Adrenal gland (tissue), 12 donors: ENCODE data around the gene GADD45B. TPM values are rescaled to one million over a fixed set of nuclear protein-coding genes. Genes with fewer than 3 reads are reported as not detected.
"Not testable (repeated sequence)": the region's sequence is repeated elsewhere in the genome, so short reads cannot be mapped to it uniquely, and the experiment has no call there.

Source experiments
- DNase-seq, 7 donors: peaks; one replicate each; pipeline ENCODE4 v3.0.0-alpha.2; 2019 to 2020
- H3K27ac ChIP-seq, 5 donors: fragments of 200-600 bp; sonication (generic) in 4 of 5; 1 replicate in 3 of 5; 2 replicates in 2 of 5; pipeline versions ENCODE4 v1.5.1 to v1.8.0; 2016 to 2020; ENCODE audit warnings: mild to moderate bottlenecking in 1 of 5
- H3K27me3 ChIP-seq: fragments of 200-600 bp; 2 replicates; pipeline ENCODE4 v1.8.0; 2021
- H3K36me3 ChIP-seq, 2 donors: fragments of 200-600 bp; replicated peaks in 1 of 2; 1 replicate in 1 of 2; 2 replicates in 1 of 2; pipeline versions ENCODE4 v1.5.1 to v1.8.0; 2018 to 2022
- H3K4me1 ChIP-seq, 2 donors: fragments of 200-600 bp; replicated peaks in 1 of 2; 1 replicate in 1 of 2; 2 replicates in 1 of 2; pipeline versions ENCODE4 v1.5.1 to v1.8.0; 2018 to 2021
- H3K4me3 ChIP-seq, 4 donors: fragments of 200-600 bp; sonication (generic) in 3 of 4; one replicate each; pipeline ENCODE4 v1.5.1; 2016 to 2018
- H3K9me3 ChIP-seq, 3 donors: fragments of 200-600 bp; sonication (generic) in 1 of 3; replicated peaks in 1 of 3; 1 replicate in 2 of 3; 2 replicates in 1 of 3; pipeline versions ENCODE4 v1.5.1 to v1.8.0; 2016 to 2021
- POLR2A ChIP-seq, 2 donors: fragments of 450-650 bp; IDR thresholded peaks; one replicate each; pipeline ENCODE4 v1.6.1; 2017; ENCODE audit warnings: antibody characterized with exemption in 2 of 2, mild to moderate bottlenecking in 2 of 2, moderate library complexity in 1 of 2
- WGBS, 4 donors: extraction: QIAGEN DNeasy Blood & Tissue Kit in 2 of 4; methylation state at CpG; one replicate each; pipeline versions ENCODE4 v1.1.5 to v1.1.7; 2013 to 2017; 5-methylcytosine and 5-hydroxymethylcytosine counted together
- intact Hi-C, 2 donors: fragments of 100-400 bp; cut with DNase I; formaldehyde crosslinking; loops; one replicate each; pipeline versions ENCODE4 v1.14.1 to v1.15.0; 2022 to 2023
- polyA plus RNA-seq, 3 donors: library from polyadenylated mRNA; stranded (reverse); fragments of 200-250 nt in 2 of 3; fragments of 350-450 nt in 1 of 3; fragmentation: Illumina TruSeq in 1 of 3; extraction: RNeasy Lipid Tissue Mini Kit (QIAGEN cat#74804) in 1 of 3; gene quantifications; one replicate each; pipeline ENCODE4 v1.2.3, GENCODE V29; 2013 to 2014
- total RNA-seq, 9 donors: library from RNA; depleted of rRNA in 4 of 9; stranded (reverse); fragments of >200 nt in 4 of 9; fragments of 120-200 nt in 1 of 9; fragmentation: NEBNext Ultra II Directional in 1 of 9; extraction: Animal tissue kit (Norgen Biotek cat#: 25700) in 1 of 9; gene quantifications; one replicate each; pipeline versions ENCODE4 v1.1.0 to v1.2.4, GENCODE V29; 2013 to 2023
- TF ChIP-seq, protein P1 (sequence below), 6 experiments: fragments of 450-650 bp in 4 of 6; fragments of 200-600 bp in 2 of 6; sonication (generic) in 1 of 6; IDR thresholded peaks; 1 replicate in 5 of 6; 2 replicates in 1 of 6; pipeline versions ENCODE4 v1.5.1 to v1.8.0; 2016 to 2021; ENCODE audit warnings: antibody characterized with exemption in 6 of 6, mild to moderate bottlenecking in 2 of 6, moderate library complexity in 1 of 6
- donor health status: healthy with polysubstance abuse.
- donor health status: Bipolar disorder and iron deficiency.
- donor health status: DM: yes; HTN: yes; CAD: no.
- donor health status: DM: no; HTN: no; CAD: no.
- donor health status: DM: no; HTN: no; CAD: no.
- donor health status: DM: yes; HTN: yes; CAD: no.

GADD45B gene
- total and polyA plus RNA-seq, 12 donors = 14.1 to 132 (median 72.4) TPM

DNA sequence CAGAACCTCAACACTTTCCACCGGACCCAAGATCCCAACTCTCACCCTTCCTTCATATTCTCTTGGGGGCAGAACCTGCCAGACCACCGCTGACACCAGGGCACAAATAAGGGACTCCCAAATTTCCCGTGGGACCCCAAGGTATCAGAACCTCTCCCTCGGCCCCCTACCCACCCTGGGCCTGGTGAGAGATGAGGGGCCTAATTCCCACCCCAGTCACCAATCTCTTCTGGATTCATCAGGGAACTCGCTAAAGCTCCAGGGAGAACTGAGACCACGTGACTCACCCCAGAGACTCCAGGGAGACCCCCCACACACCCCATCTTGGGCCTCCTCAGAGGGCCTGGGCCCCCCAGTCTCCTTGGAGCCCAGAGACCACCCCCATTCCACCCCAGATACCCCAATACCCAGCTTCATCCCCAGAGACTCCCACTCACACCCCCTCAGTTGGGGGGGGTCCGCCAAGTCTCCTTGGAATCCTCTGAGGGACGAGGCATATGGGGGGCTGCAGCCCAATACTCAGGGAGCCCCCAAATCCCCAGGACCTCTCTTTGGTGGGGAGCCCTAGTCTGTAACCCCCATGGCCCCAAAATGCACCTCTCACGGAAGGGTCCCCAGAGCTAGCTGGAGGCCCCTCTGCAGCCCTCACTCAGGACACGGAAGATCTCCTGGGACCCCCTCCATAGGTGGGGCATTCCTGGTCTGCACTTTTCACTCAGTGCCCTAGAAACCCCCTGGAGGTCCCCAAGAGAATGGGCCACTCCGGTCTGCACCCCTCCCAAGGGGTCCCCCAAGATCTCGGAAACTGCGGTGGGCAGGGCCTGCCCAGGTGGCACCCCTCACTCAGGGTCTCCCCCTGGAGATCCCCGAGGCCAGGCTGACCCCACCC lies 20.7 kb upstream of the GADD45B start:
- TF ChIP-seq, protein P1, sequence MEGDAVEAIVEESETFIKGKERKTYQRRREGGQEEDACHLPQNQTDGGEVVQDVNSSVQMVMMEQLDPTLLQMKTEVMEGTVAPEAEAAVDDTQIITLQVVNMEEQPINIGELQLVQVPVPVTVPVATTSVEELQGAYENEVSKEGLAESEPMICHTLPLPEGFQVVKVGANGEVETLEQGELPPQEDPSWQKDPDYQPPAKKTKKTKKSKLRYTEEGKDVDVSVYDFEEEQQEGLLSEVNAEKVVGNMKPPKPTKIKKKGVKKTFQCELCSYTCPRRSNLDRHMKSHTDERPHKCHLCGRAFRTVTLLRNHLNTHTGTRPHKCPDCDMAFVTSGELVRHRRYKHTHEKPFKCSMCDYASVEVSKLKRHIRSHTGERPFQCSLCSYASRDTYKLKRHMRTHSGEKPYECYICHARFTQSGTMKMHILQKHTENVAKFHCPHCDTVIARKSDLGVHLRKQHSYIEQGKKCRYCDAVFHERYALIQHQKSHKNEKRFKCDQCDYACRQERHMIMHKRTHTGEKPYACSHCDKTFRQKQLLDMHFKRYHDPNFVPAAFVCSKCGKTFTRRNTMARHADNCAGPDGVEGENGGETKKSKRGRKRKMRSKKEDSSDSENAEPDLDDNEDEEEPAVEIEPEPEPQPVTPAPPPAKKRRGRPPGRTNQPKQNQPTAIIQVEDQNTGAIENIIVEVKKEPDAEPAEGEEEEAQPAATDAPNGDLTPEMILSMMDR (IDR thresholded peaks at IDR 0.05) = no peak
- no peak for TF ChIP-seq POLR2A (IDR thresholded peaks at IDR 0.05)
- H3K4me1 ChIP-seq = peaks cover 12 to 15% of the 10 kb centered on the region in 2 donors
- DNase-seq = no peak
- H3K27me3 ChIP-seq = no peaks in the 10 kb centered on the region
- peak overlapping the region in 1 of 5 donors; percentile 9 for H3K27ac ChIP-seq
- H3K36me3 ChIP-seq = no peaks in the 10 kb centered on the region
- intact Hi-C loops = no loop called here
- 66 to 94% (median 70%) methylated on average over 6 to 14 of the region's 14 CpGs for WGBS, 4 donors
- no peaks in the 10 kb centered on the region for H3K9me3 ChIP-seq
- H3K4me3 ChIP-seq = peak overlapping the region in 2 of 4 donors; percentile 54 to 99

DNA sequence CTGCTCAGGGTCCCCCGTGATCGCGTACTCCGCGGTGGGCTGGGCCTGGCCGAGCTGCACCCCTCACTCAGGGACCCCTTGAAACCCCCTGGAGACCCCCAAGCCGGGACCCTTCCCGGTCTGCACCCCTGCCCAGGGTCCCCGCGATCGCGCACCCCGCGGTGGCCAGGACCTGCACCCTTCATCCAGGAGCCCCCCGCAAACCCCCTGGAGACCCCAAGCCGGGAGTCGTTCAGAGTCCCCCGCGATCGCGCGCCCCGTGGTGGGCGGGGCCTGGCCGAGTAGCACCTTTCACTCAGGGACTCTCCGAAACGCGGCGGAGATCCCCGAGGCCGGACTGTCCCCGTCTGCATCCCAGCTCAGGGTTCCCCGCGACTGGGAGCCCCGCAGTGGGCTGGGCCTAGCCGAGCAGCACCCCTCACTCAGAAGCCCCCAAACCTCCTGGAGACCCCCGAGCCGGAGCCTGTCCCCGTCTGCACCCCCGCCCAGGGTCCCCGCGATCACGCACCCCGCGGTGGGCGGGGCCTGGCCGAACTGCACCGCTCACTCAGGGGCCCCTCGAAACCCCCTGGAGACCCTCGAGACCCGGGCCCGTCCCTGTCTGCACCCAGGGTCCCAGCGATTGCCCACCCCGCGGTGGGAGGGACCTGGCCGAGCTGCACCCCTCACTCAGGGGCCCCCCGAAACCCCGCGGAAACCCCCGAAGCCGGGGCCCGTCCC lies 19.9 kb upstream of the GADD45B start:
- 1 to 3% (median 1%) methylated on average over 8 to 62 of the region's 62 CpGs for WGBS, 4 donors
- Histone ChIP-seq H3K4me1 (peaks cover 12 to 15% of the 10 kb centered on the region in 2 donors), H3K9me3 (no peaks in the 10 kb centered on the region), H3K27me3 (no peaks in the 10 kb centered on the region), H3K27ac (peak overlapping the region in 2 of 5 donors; percentile 9 to 72), H3K4me3 (peak overlapping the region; percentile 40 to 99 (median 50)), H3K36me3 (no peaks in the 10 kb centered on the region)
- DNase-seq = peak in 6 of 7 donors; percentile 33 to 63 (median 48)
- TF ChIP-seq, protein P1 (IDR thresholded peaks at IDR 0.05) = no peak
- no peak for TF ChIP-seq POLR2A (IDR thresholded peaks at IDR 0.05)
- intact Hi-C loops = no loop called here

DNA sequence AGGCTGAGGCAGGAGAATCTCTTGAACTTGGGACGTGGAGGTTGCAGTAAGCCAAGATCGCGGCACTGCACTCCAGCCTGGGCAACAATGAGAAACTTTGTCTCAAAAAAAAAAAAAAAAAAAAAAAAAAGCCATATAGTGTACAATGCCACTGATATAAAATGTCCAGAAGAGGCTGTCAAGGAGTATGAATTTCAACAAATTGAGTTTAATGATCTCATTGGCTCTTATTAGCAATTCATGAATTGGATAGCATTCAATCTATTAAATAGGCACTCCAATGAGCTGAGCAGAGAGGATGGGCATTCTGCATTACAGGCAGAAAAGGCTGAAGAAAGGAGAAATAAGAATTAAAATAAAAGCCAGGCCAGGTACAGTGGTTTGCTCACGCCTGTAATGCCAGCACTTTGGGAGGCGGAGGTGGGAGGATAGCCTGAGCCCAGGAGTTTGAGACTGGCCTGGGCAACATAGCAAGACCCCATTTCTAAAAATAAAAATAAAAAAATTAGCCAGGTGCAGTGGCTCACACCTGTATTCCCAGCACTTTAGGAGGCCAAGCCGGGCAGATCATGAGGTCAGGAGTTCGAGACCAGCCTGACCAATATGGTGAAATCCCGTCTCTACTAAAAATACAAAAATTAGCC lies 18.4 kb upstream of the GADD45B start:
- H3K36me3 ChIP-seq = no peaks in the 10 kb centered on the region
- no peak for DNase-seq
- peaks cover 22% of the 10 kb centered on the region in 2 donors for H3K4me1 ChIP-seq
- H3K9me3 ChIP-seq = no peaks in the 10 kb centered on the region
- peak overlapping the region in 1 of 4 donors; percentile 35 for H3K4me3 ChIP-seq
- intact Hi-C loops = no loop called here
- WGBS, 4 donors = 80 to 88% (median 84%) methylated on average over 7 to 8 of the region's 8 CpGs
- H3K27me3 ChIP-seq = no peaks in the 10 kb centered on the region
- TF ChIP-seq, protein P1 (IDR thresholded peaks at IDR 0.05) = no peak
- TF ChIP-seq POLR2A (IDR thresholded peaks at IDR 0.05) = no peak
- H3K27ac ChIP-seq = peak overlapping the region in 4 of 5 donors; percentile 64 to 72 (median 66)

DNA sequence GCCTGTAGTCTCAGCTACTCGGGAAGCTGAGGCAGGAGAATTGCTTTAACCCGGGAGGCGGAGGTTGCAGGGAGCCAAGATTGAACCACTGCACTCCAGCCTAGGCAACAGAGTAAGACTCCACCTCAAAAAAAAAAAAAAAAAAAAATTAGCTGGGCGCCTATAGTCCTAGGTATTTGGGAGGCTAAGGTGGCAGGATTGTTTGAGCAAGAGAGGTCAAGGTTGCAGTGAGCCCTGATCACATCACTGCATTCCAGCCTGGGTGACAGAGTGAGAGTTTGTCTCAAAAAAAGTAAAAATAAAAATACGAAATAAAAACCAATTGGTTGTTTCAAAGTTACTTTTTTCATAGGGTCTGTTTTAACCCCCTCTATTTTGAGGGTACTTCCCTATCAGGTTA lies 17.9 kb upstream of the GADD45B start:
- TF ChIP-seq, protein P1 (IDR thresholded peaks at IDR 0.05) = no peak
- no peak for TF ChIP-seq POLR2A (IDR thresholded peaks at IDR 0.05)
- no peak for DNase-seq
- peaks cover 24 to 26% of the 10 kb centered on the region in 2 donors for H3K4me1 ChIP-seq
- no peak overlapping the region for H3K27ac ChIP-seq
- no peaks in the 10 kb centered on the region for H3K9me3 ChIP-seq
- intact Hi-C loops = no loop called here
- H3K27me3 ChIP-seq = no peaks in the 10 kb centered on the region
- 68 to 73% (median 70%) methylated on average over 5 of the region's 5 CpGs for WGBS, 4 donors
- no peaks in the 10 kb centered on the region for H3K36me3 ChIP-seq
- no peak overlapping the region for H3K4me3 ChIP-seq

DNA sequence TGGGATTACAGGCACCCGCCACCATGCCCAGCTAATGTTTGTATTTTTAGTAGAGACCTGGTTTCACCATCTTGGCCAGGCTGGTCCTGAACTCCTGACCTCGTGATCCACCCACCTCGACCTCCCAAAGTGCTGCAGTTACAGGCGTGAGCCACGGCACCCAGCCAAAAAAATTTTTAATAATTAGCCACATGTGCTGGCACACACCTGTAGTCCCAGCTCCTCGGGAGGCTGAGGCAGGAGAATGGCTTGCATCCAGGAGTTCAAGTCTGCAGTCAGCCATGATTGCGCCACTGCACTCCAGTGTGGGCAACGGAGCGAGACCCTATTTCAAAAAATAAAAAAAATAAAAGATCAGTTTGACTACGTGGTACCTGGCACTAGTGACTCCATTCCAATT lies 17.2 kb upstream of the GADD45B start:
- H3K27me3 ChIP-seq, DNase-seq, H3K36me3 ChIP-seq, H3K9me3 ChIP-seq, H3K4me3 ChIP-seq, intact Hi-C loops, H3K27ac ChIP-seq: not testable (repeated sequence)
- WGBS, 4 donors = 76 to 90% (median 81%) methylated on average over 9 to 10 of the region's 10 CpGs
- H3K4me1 ChIP-seq = peaks cover 24 to 26% of the 10 kb centered on the region in 2 donors
